Purkinje cell (primary cell): Measurements from ENCODE around the gene REXO2. TPM values are rescaled to one million over a fixed set of nuclear protein-coding genes. Genes with fewer than 3 reads are reported as not detected.

Source experiments
- polyA plus RNA-seq: library from polyadenylated mRNA; unstranded; fragments of >200 nt; fragmentation: Nextera tagmentation; gene quantifications from 2 replicates; pipeline ENCODE4 v1.2.1, GENCODE V29; 2014

REXO2 gene
- 58.7 and 68.7 TPM in 2 replicates for polyA plus RNA-seq

DNA sequence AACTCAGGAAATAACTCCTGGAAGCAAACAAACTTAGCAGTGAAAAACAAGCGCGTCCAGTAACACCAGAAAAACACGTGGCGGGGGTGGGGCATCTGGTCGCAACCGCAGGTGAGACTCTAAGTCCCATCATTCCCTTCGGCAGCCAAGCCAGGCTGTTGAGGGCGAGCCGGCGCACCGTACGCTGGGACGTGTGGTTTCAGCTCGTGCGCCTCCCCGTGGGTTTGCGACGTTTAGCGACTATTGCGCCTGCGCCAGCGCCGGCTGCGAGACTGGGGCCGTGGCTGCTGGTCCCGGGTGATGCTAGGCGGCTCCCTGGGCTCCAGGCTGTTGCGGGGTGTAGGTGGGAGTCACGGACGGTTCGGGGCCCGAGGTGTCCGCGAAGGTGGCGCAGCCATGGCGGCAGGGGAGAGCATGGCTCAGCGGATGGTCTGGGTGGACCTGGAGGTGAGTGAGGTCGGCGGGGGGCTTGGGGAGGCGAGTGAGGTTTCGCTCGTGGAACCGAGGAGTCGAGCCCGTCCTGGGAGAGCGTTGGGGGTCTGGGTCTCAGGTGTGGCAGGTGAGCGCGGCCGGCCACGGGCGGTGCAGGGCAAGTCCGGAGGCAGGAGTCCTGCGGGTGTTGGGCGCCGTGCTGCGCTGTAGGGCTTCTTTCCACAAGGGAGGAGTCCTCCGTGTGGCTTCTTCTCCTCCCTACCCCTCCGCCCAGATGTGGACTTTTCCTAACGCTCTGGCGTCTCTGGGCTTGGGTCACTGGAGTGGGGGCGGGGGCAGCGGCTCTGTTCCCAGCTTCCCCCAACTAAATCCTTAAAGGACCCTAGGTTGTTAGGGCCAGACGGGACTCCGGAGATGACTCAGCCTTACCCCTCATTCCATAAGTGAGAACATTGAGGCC lies at the start of gene REXO2:
Gene REXO2, plus strand, starts transcription at position 239 of the 892 bp plus-strand sequence. Its CDS starts 62 bp downstream, at position 301.

DNA sequence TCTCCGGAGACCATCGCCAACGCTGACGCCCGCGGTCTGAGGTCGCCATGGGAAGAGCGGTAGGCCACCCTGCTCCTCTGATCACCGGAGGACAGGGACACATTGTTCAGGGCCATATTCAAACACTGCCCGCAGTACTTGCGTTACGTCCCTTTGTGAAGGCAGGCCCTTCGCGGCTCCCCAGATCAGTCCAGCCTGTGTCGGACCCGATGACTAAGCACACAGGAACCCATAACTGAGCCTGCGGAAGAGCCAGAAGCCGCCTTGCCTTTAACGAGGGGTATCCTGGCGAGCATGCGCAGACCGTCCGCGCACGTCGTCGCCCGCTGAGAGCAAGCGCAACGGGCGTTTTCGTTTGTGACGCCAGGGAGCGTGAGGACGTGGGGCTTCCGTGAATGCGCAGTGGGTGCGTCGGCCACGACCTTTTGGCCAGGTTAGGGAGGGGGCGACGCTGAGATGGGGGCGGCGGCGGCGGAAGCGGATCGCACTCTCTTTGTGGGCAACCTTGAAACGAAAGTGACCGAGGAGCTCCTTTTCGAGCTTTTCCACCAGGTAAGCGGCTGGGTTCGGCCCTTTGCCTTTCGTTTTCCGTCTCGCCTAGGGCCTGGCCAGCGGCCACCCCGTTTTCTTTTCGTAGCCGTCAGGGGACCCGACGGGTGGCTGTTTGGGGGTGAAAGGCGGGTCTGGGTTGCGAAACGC lies 38.9 kb upstream of the REXO2 start, which contains the start of the genes C11orf71 and RBM7:
Gene C11orf71, minus strand, starts transcription at position 296 of the 699 bp plus-strand sequence. Its CDS starts 180 bp downstream, at position 116.
Gene RBM7, plus strand, starts transcription at position 451 of the 699 bp plus-strand sequence. Its CDS starts 6 bp downstream, at position 457.

Other genes starting within 250 kb of the REXO2 start
- 4.8 TPM in 1 of 2 replicates, not detected in the other for gene NNMT, start 143.1 kb upstream of the REXO2 start, polyA plus RNA-seq
- gene C11orf71, start 39.0 kb upstream of the REXO2 start, polyA plus RNA-seq, result 3.1 and 3.6 TPM in 2 replicates
- gene RBM7, start 38.8 kb upstream of the REXO2 start, polyA plus RNA-seq, result 6.4 and 8.1 TPM in 2 replicates
- gene NXPE1, start 120.4 kb downstream of the REXO2 start, polyA plus RNA-seq, result not detected in 2 replicates
- not detected in 2 replicates for gene NXPE4, start 156.3 kb downstream of the REXO2 start, polyA plus RNA-seq
- gene NXPE2, start 239.1 kb downstream of the REXO2 start, polyA plus RNA-seq, result 0.30 TPM in 1 of 2 replicates, not detected in the other